GM10847 (cell line): ENCODE results near the gene PAPLN.

Experiments used
- POLR2A ChIP-seq: IDR thresholded peaks from 2 replicates; pipeline ENCODE4 v1.6.1; 2011; ENCODE audit not compliant: insufficient read length; ENCODE audit errors: extremely low read depth

PAPLN gene

GRCh38 chr14:73261520-73262426 lies 24.5 kb downstream of the PAPLN start:
- no peak for TF ChIP-seq POLR2A

DNA sequence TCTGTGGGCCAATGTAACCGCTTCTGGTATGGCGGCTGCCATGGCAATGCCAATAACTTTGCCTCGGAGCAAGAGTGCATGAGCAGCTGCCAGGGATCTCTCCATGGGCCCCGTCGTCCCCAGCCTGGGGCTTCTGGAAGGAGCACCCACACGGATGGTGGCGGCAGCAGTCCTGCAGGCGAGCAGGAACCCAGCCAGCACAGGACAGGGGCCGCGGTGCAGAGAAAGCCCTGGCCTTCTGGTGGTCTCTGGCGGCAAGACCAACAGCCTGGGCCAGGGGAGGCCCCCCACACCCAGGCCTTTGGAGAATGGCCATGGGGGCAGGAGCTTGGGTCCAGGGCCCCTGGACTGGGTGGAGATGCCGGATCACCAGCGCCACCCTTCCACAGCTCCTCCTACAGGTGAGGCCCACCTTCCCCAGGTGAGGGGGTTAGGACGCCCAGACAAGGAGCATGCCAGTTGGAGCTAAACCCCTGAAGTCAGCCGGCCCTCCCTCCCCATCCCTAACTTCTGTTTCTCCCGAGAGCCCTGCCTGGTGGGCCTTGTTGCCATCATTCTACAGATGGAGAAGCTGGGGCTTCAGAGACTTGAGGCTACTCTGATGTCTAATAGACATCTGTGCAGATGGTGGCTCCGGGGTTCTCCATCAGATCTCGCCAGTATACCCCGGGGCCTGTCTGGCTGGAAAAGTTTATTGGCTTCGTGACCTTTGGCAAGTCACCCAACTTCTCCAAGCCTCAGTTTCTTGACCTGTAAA lies 25.3 kb downstream of the PAPLN start:
- TF ChIP-seq POLR2A: no peak

DNA sequence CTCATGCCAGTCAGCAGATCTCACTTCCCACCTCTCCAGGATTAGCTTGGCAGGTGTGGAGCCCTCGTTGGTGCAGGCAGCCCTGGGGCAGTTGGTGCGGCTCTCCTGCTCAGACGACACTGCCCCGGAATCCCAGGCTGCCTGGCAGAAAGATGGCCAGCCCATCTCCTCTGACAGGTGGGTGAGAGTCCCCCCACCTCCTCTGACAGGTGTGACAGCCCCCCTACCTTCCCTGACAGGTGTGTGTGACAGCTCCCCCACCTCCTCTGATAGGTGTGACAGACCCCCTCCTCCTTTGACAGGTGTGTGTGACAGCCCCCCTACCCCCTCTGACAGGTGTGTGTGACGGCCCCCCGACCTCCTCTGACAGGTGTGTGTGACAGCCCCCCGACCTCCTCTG lies 26.3 kb downstream of the PAPLN start:
- no peak for TF ChIP-seq POLR2A

GRCh38 chr14:73264080-73264884 lies 27.0 kb downstream of the PAPLN start:
- TF ChIP-seq POLR2A: no peak

DNA sequence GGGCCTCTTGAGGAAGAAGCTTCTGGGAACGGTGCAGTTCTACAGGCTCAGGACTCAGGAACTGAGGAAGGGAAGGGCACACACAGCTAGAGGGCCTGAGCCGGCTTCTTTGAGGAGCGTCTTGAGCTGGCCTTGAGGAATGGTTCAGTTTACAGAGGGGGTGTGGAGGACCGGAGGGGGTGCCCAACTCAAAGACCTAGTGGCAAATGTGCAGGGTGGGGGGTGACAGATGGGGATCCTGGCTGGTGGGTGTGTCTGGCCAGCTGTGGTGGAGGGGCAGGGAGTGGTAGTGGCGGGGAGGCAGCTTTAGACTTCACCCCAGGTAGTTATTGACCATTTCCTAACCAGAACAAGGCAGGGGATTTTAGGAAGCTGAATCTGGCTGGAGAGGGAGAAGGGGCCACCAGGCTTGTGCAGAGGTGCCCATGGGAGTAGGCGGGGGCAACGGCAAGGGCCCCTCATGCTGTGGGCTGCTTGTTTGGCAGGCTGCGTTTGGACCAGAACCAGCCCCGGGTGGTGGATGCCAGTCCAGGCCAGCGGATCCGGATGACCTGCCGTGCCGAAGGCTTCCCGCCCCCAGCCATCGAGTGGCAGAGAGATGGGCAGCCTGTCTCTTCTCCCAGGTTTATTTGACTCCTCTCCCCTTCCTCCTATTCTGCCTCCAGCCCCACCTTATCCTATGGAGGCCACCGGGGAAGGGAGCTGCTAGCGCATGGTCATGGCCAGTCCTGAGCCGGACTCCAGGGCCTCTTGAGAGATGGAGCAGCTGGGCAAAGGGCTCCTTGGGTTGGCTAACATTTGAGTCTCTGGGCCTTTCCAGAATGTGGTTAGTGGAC lies 27.8 kb downstream of the PAPLN start:
- no peak for TF ChIP-seq POLR2A

DNA sequence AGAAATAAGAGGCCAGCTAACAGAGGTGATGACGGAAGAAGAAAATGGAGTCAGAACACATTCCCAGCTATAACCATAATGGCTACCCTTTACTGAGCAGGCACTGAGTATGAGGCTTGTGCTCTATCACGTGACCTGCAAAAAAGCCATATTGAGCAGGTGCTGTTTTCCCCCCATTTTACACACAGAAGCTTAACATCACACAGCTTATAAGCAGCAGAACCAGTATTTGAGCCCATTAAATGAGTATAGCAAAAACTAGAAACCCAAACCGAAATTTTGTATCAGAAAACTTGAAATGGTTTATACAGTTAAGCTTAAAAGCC lies 28.4 kb downstream of the PAPLN start:
- no peak for TF ChIP-seq POLR2A

GRCh38 chr14:73266317-73266716 lies 29.0 kb downstream of the PAPLN start:
- TF ChIP-seq POLR2A: no peak

- TF ChIP-seq POLR2A: no peak
Observed at GRCh38 chr14:73267474-73267873, 30.2 kb downstream of the PAPLN start.

GRCh38 chr14:73269729-73270531 lies 32.6 kb downstream of the PAPLN start:
- TF ChIP-seq POLR2A: no peak

DNA sequence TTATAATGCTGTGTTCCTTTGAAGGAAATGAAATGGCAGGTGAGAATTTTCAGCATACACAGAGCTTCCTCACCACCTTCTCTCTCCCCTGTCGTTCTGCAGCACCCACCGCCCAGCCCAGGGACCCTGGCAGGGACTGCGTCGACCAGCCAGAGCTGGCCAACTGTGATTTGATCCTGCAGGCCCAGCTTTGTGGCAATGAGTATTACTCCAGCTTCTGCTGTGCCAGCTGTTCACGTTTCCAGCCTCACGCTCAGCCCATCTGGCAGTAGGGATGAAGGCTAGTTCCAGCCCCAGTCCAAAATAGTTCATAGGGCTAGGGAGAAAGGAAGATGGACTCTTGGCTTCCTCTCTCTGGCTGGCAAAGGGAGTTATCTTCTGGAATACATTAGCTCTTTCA lies 35.1 kb downstream of the PAPLN start:
- no peak for TF ChIP-seq POLR2A

- TF ChIP-seq POLR2A: no peak
Observed at GRCh38 chr14:73273799-73274198, 36.5 kb downstream of the PAPLN start.

DNA sequence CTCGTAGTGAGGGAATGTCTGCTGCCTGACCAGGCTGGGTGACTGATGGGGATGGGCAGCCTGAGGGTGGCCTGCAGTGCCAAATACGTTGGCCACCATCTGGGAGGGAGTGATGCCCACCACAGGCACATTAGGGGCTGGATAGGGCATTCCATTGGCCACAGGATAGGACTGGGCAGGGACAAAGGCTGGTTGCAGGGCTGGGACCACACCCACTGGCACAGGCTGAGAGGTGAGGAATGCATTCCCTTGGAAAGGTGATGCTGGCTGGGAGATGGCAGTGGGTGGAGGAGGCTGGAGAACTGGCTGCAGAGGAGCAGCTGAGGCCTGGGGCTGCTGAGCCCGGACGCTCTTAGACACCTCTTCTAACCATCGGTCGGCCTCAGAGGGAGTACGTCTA lies 39.5 kb downstream of the PAPLN start:
- no peak for TF ChIP-seq POLR2A

DNA sequence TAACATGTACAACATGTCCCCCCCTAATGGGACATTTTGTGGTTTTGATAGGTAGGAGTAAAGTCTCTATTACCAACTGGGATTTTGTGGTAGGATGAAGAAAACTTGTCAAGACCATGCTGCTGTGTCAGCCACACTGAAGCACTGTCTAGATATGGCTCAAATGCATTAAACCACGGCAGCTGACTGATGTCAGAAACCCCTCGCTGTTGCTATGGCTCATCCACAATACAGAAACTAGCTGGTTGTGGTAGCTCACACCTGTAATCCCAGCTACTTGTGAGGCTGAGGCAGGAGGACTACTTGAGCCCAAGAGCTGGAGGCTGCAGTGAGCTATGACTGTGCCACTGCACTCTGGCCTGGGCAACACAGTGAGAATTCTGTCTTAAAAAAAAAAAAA lies 40.1 kb downstream of the PAPLN start:
- TF ChIP-seq POLR2A: no peak

DNA sequence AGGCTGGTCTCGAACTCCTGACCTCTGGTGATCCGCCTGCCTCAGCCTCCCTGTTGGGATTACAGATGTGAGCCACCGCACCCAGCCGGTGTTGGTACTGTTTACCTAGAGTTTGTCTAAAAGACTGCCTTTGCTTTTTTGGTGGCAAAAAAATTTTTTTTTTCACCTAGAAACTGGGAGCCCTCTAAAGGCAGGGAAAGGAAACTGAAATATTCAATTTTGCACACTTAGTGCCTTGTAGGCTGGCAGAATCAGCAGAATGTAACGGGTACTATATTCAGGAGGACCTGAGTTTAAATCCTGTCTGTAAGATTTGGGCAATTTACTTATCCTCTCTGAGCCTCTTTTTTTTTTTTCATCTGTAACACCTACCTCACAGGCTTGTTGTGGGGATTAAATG lies 43.6 kb downstream of the PAPLN start:
- no peak for TF ChIP-seq POLR2A

DNA sequence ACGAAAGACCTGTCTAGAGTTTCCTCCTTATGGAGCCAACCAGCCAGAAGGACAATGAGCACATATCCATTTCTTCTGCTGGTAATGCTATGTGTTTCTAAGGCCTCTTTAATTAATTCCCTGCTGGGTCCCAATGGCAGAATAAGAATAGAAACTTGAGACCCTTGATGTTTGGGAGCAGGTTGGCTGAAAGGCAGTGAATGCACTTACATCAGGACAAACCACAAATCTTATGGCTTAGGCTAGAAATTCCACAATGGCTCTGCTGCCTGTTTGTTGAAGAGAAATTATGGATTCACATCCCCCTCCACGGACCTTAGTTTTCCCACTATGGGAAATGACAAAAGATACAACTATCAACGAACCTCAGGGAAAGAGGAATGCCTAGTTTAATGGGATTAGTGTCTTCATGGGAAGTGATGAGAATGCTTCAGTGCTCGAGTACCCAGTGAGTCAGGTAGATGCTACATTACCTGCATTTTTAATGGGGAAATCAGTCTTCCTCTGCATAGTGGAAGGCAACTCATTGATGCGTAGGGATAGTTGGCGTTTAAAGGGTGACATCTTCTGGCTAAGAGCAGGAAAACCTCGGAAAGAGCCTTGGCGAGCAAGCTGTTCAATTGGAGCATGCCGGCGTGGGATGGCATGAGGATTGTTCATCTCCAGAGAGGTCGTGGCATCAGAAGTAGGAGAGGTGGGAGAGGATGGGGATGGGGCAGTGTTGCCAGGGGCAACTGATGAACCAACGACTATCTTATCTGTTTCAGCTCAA lies 46.5 kb downstream of the PAPLN start:
- TF ChIP-seq POLR2A: no peak
